Measurements from ENCODE around the gene TARS3.

DNA sequence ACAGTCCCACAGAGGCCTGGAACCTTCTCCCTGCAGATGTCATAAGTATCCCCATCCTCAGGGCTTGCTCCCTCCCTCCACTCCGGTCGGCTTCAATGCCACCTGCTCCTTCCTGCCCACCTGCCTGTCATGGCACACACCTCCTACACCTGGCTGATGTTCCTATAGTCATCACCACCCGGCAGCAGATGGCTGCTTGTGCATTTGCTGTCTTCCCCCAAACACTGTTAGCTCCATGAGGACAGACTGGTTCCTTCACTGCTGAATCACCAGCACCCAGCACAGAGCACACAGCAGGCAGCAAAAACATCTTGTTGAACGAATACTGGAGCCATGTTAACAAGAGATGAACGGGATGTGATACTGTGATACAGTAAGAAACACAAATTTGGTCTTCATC is 14.8 kb downstream of the TARS3 start:
- no peak for TF ChIP-seq EZH2 (IDR thresholded peaks at IDR 0.05; ENCODE audit: borderline replicate concordance)
- TF ChIP-seq, protein P1, sequence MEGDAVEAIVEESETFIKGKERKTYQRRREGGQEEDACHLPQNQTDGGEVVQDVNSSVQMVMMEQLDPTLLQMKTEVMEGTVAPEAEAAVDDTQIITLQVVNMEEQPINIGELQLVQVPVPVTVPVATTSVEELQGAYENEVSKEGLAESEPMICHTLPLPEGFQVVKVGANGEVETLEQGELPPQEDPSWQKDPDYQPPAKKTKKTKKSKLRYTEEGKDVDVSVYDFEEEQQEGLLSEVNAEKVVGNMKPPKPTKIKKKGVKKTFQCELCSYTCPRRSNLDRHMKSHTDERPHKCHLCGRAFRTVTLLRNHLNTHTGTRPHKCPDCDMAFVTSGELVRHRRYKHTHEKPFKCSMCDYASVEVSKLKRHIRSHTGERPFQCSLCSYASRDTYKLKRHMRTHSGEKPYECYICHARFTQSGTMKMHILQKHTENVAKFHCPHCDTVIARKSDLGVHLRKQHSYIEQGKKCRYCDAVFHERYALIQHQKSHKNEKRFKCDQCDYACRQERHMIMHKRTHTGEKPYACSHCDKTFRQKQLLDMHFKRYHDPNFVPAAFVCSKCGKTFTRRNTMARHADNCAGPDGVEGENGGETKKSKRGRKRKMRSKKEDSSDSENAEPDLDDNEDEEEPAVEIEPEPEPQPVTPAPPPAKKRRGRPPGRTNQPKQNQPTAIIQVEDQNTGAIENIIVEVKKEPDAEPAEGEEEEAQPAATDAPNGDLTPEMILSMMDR (IDR thresholded peaks at IDR 0.05; ENCODE audit: poor library complexity): no peak
- no peak for TF ChIP-seq EZH2phosphoT487 (IDR thresholded peaks at IDR 0.05; ENCODE audit: low read depth, severe bottlenecking, unreplicated experiment)

All from hepatocyte (in vitro differentiated cells).